RWPE2 (cell line): ENCODE measurements around the gene SPINDOC.

Experiments
- ATAC-seq: fragments of 200-7000 bp; cut with Tn5 transposase; 3 replicates; pipeline ENCODE4 v1.9.1; 2021; ENCODE audit warnings: low read depth
- DNase-seq: peaks from one replicate; pipeline ENCODE4 v3.0.0-alpha.2; 2020; ENCODE audit warnings: low spot score
- H3K27ac ChIP-seq: fragments of 450-650 bp; 2 replicates; pipeline ENCODE4 v1.5.1; 2017; ENCODE audit warnings: mild to moderate bottlenecking; ENCODE audit not compliant: poor library complexity, severe bottlenecking
- H3K27me3 ChIP-seq: fragments of 250-450 bp; sonication (Bioruptor Pico); 2 replicates; pipeline ENCODE4 v1.5.1; 2021; ENCODE audit warnings: mild to moderate bottlenecking, moderate library complexity; ENCODE audit not compliant: insufficient read depth, poor library complexity, severe bottlenecking
- H3K36me3 ChIP-seq: fragments of 250-450 bp; sonication (Bioruptor Pico); 2 replicates; pipeline ENCODE4 v1.5.1; 2020; ENCODE audit warnings: low read depth, mild to moderate bottlenecking, moderate library complexity
- H3K4me1 ChIP-seq: fragments of 250-450 bp; sonication (Bioruptor Pico); 2 replicates; pipeline ENCODE4 v1.5.1; 2021; ENCODE audit warnings: mild to moderate bottlenecking, moderate library complexity; ENCODE audit not compliant: insufficient read depth, poor library complexity, severe bottlenecking
- H3K4me3 ChIP-seq: fragments of 250-450 bp; sonication (Bioruptor Pico); 2 replicates; pipeline ENCODE4 v1.5.1; 2021; ENCODE audit warnings: mild to moderate bottlenecking, moderate library complexity; ENCODE audit not compliant: severe bottlenecking
- H3K9me3 ChIP-seq: fragments of 250-450 bp; sonication (Bioruptor Pico); 2 replicates; pipeline ENCODE4 v1.5.1; 2021; ENCODE audit warnings: mild to moderate bottlenecking, moderate library complexity; ENCODE audit not compliant: severe bottlenecking
- TF ChIP-seq, protein P1 (sequence below): fragments of 450-650 bp; IDR thresholded peaks from one replicate; pipeline ENCODE4 v1.5.1; 2017; ENCODE audit warnings: mild to moderate bottlenecking, moderate library complexity; ENCODE audit not compliant: poor library complexity, severe bottlenecking

The SPINDOC gene

DNA sequence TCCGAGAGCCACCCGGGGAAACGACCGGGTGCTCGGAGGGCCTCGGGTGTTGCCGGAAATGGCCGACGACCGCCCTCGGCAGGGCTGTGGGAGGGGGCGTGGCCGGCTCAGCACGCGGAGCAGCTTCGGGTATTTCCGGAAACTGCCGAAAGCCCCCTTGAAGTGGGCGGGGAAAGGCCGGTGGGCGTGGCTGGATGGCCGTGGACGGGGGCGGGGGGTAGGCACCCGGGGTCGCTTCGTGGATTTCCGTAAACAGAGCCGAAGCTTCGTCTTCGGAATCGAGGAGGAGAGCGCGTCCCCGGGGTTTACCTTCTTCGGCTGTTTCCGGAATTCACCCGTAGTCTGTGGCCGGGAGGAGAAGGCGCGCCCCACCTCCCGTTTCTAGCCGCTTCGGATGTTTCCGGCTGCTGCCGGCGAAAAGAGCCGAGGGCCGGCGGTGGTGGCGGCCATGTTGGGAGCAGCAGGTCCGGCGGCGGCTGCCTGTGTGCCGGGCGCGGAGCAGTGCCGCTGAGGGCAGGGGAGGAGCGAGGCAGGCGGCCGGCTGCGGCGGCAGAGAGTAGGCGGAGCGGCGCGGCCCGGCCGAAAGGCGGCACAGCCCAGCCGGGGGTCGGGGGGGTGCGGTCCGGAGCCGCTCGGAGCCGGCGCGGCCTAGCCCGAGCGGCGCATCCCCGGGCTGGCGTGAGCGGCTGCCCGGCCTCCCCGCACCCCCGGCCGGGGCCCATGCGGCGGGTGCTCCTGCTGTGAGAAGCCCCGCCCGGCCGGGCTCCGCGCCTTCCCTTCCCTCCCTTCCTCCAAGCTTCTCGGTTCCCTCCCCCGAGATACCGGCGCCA, 25.6 kb downstream of the SPINDOC start, which contains the start of gene MARK2:
Gene MARK2, plus strand, starts transcription at position 433 of the 830 bp plus-strand sequence. Its CDS starts 397 bp downstream, at position 830.
- peak; percentile 95 for DNase-seq
- Histone ChIP-seq H3K27ac (peak within 1 kb of the TSS; percentile 64), H3K4me1 (peaks cover 14% of the 10 kb centered on the region), H3K36me3 (peaks cover 17% of the 10 kb centered on the region), H3K9me3 (no peaks in the 10 kb centered on the region), H3K4me3 (peak within 1 kb of the TSS; percentile 95), H3K27me3 (no peaks in the 10 kb centered on the region)
- TF ChIP-seq, protein P1, sequence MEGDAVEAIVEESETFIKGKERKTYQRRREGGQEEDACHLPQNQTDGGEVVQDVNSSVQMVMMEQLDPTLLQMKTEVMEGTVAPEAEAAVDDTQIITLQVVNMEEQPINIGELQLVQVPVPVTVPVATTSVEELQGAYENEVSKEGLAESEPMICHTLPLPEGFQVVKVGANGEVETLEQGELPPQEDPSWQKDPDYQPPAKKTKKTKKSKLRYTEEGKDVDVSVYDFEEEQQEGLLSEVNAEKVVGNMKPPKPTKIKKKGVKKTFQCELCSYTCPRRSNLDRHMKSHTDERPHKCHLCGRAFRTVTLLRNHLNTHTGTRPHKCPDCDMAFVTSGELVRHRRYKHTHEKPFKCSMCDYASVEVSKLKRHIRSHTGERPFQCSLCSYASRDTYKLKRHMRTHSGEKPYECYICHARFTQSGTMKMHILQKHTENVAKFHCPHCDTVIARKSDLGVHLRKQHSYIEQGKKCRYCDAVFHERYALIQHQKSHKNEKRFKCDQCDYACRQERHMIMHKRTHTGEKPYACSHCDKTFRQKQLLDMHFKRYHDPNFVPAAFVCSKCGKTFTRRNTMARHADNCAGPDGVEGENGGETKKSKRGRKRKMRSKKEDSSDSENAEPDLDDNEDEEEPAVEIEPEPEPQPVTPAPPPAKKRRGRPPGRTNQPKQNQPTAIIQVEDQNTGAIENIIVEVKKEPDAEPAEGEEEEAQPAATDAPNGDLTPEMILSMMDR: no peak
- peak; percentile 74 for ATAC-seq

DNA sequence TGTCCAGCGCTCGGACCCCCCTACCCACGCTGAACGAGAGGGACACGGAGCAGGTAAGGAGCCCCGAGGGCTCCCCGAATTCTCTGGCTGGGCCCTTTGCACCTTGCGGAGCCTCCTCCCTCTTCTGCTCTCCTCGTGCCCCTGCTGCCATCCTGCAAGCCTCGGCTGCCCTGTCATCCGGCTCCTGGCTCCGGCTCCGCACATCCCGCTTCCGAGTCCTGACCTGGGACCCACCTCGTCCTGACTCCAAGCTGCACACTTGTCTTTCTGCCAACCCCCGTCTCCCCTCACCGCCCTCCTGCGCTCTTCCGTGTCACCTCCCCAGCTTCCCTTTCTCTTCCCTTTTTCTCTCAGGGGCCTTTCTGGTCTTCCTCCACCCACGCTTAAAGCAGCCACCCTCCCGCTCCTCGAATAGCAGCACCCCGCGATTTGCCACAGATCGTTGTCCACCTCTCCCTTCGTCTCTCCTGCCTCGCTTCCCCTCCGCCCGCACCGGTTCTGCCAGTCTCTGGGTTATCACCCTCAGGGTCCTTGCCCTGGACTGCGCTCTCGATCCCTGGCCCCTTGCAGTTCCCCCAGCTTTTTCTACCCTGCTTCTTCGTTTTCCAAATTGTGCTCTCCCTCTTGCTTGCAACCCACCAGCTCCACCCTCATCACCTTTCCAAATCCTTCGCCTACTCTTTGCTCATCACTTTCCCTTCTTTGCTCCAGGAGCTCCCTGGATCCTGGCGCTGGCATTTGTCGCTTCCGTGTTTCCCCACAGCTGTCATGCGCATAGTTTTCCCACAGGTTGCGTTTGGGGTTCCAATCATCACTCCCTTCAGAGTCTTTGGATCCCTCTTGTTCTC, 26.5 kb downstream of the SPINDOC start:
- Histone ChIP-seq H3K4me1 (peaks cover 16% of the 10 kb centered on the region), H3K9me3 (no peaks in the 10 kb centered on the region), H3K27me3 (no peaks in the 10 kb centered on the region), H3K4me3 (peak overlapping the region; percentile 95), H3K36me3 (peaks cover 20% of the 10 kb centered on the region), H3K27ac (peak overlapping the region; percentile 64)
- TF ChIP-seq, protein P1: no peak
- DNase-seq: no peak
- ATAC-seq: no peak

DNA sequence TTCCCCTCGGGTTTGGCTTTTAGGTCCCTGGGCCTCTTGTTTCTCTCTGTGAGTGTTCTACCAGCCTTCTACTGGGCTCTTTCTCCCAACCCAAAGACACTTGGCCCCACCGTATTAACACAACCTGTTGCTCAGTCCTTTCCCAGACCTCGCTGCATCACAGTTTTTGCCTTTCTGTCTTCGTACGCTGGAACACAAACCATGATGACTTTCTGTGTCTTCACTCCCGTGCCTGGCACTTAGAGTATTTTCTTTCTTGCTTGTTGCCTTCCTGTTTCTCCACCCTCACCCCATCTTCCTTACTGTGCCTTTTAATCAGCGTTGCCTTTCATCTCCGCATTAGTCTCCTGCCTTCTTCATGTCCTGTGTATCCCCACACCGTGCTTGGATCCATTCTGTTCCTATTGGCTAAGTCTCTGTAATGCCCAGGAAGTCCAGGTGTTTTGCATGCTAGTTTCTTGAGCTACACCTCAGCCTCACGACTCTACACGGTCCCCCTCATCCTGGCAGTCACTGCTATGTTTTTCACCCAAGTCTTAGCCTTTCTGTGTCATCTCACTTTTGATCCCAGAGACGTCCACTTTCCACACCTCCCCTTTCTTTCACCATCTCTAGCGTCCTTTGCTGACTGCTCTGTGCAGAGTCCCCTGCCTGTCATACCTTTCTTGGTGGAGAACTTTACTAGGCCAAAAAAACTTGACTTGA, 27.3 kb downstream of the SPINDOC start:
- H3K27me3 ChIP-seq: no peaks in the 10 kb centered on the region
- peaks cover 24% of the 10 kb centered on the region for H3K4me1 ChIP-seq
- H3K4me3 ChIP-seq: peak overlapping the region; percentile 95
- peaks cover 22% of the 10 kb centered on the region for H3K36me3 ChIP-seq
- H3K9me3 ChIP-seq: no peaks in the 10 kb centered on the region
- ATAC-seq (no peak), DNase-seq (no peak)
- TF ChIP-seq, protein P1: no peak
- peak overlapping the region; percentile 64 for H3K27ac ChIP-seq

DNA sequence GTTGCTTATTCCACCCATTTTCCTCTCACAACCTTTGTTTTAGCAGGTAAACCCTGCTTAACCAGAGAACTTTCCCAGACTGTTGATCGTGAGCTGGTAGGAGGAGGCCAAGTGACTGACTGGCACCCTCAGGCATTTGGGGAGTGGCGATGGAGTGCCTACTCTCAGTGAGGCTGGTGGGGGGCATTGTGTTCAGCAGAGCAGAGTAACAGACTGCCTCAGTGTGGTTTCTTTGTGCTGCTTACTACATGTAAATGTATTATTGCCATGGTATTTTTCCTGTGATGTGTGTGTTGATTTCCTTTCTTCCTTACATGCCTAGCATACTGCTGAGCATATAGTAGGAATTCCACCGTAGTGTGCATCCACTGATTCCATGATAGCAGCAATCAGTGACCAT, 28.3 kb downstream of the SPINDOC start:
- Histone ChIP-seq H3K36me3 (peaks cover 28% of the 10 kb centered on the region), H3K27ac (peak overlapping the region; percentile 11), H3K27me3 (no peaks in the 10 kb centered on the region), H3K4me1 (peaks cover 27% of the 10 kb centered on the region), H3K9me3 (no peaks in the 10 kb centered on the region), H3K4me3 (no peak overlapping the region)
- no peak for DNase-seq
- ATAC-seq: peak; percentile 30
- TF ChIP-seq, protein P1: no peak
